H1 (cell line): ENCODE results near the gene UGT1A6. TPM values are rescaled to one million over a fixed set of nuclear protein-coding genes. Genes with fewer than 3 reads are reported as not detected.

Experiments used
- POU5F1 ChIP-seq: IDR thresholded peaks from 2 replicates; pipeline ENCODE4 v1.6.1; 2011; ENCODE audit warnings: low read depth, mild to moderate bottlenecking, low read length, moderate library complexity
- polyA plus RNA-seq, 7 experiments: library from polyadenylated mRNA; depleted of rRNA in 3 of 7; stranded (reverse) in 5 of 7; unstranded in 2 of 7; fragments of >200 nt in 5 of 7; fragments of 200-250 nt in 2 of 7; gene quantifications; 1 replicate in 5 of 7; 2 replicates in 1 of 7; 4 replicates in 1 of 7; pipeline versions ENCODE4 v1.2.1 to v1.2.3, GENCODE V29; 2011 to 2013; ENCODE audit warnings: missing spikeins in 2 of 7, mixed read lengths in 2 of 7
- total RNA-seq: library from RNA; stranded (reverse); fragmentation: NEBNext Ultra II Directional; extraction: Animal tissue kit (Norgen Biotek cat#: 25700); gene quantifications from 2 replicates; pipeline ENCODE4 v1.2.1, GENCODE V29; 2021

Gene UGT1A6
- total and polyA plus RNA-seq, 2 of the 8 experiments (the other 6 are each of a cell fraction or from before 2014, with no cell fraction given), result not detected

GRCh38 chr2:233691443-233692433 lies 952 bp upstream of the UGT1A6 start (continued):
- TF ChIP-seq POU5F1, result no peak
